ENCODE measurements around the gene CTLA4.

Gene CTLA4

DNA sequence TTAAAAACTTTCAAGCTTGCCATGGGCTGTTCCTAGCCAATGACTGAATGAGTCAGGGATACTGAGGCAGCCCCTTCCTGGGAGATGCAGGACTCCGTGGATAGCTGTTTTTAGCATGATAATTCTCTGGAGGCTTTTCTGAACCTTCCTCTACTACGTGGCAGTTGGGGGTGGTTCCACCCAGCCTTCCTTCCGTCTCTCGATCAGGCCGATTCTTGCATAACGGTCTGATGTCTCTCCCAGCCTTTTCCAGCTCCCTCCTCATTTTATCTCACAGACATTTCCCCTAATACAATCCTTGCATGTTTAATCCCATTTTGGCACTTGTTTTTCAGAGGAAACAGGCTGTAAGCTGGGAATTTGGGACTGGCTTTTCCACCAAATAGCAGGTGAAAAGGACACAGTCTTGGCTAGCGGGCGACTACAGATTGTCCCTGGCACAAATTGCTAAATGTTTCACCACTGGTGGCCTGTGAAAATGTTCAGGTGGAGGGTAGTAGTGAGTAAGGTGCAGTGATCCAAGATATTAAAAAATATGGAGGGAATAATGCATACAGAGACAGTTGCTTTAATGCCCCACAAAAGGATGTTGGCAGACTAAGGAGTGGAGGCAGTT is 21.0 kb upstream of the CTLA4 start:
- H3K4me2 ChIP-seq (ENCODE audit: low read length): no peak overlapping the region
- no peaks in the 10 kb centered on the region for H3K9me3 ChIP-seq (ENCODE audit: low read length)
- H3K27me3 ChIP-seq (ENCODE audit: insufficient read depth, low read length): no peaks in the 10 kb centered on the region
- H3K9me2 ChIP-seq (ENCODE audit: low read depth, low read length): no peaks in the 10 kb centered on the region
- no peaks in the 10 kb centered on the region for H3K4me1 ChIP-seq (ENCODE audit: insufficient read depth, low read length, severe bottlenecking)
- H4K20me1 ChIP-seq (ENCODE audit: insufficient read depth, low read length): no peaks in the 10 kb centered on the region
- no peak for TF ChIP-seq EZH2 (IDR thresholded peaks at IDR 0.05; ENCODE audit: borderline replicate concordance, low read length)
- TF ChIP-seq, protein P1, sequence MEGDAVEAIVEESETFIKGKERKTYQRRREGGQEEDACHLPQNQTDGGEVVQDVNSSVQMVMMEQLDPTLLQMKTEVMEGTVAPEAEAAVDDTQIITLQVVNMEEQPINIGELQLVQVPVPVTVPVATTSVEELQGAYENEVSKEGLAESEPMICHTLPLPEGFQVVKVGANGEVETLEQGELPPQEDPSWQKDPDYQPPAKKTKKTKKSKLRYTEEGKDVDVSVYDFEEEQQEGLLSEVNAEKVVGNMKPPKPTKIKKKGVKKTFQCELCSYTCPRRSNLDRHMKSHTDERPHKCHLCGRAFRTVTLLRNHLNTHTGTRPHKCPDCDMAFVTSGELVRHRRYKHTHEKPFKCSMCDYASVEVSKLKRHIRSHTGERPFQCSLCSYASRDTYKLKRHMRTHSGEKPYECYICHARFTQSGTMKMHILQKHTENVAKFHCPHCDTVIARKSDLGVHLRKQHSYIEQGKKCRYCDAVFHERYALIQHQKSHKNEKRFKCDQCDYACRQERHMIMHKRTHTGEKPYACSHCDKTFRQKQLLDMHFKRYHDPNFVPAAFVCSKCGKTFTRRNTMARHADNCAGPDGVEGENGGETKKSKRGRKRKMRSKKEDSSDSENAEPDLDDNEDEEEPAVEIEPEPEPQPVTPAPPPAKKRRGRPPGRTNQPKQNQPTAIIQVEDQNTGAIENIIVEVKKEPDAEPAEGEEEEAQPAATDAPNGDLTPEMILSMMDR (IDR thresholded peaks at IDR 0.05; ENCODE audit: low read length): no peak
- H3K36me3 ChIP-seq (ENCODE audit: insufficient read depth, low read length): no peaks in the 10 kb centered on the region
- no peak overlapping the region for H3K27ac ChIP-seq (ENCODE audit: low read depth, low read length, poor library complexity, severe bottlenecking)
- no peak overlapping the region for H2AFZ ChIP-seq (ENCODE audit: low read length)
- H3F3A ChIP-seq (ENCODE audit: insufficient read depth, low read length): no peaks in the 10 kb centered on the region
- H3K4me3 ChIP-seq (ENCODE audit: low read depth, low read length, poor library complexity, severe bottlenecking): no peak overlapping the region
- H3K79me2 ChIP-seq (ENCODE audit: insufficient read depth, low read length): no peaks in the 10 kb centered on the region
- H3K9ac ChIP-seq (ENCODE audit: low read length): no peak overlapping the region

- Histone ChIP-seq H3K27ac (ENCODE audit: low read depth, low read length, poor library complexity, severe bottlenecking) (no peak overlapping the region), H3K9ac (ENCODE audit: low read length) (no peak overlapping the region), H3K4me1 (ENCODE audit: insufficient read depth, low read length, severe bottlenecking) (no peaks in the 10 kb centered on the region), H3K4me3 (ENCODE audit: low read depth, low read length, poor library complexity, severe bottlenecking) (no peak overlapping the region), H3K9me3 (ENCODE audit: low read length) (no peaks in the 10 kb centered on the region), H4K20me1 (ENCODE audit: insufficient read depth, low read length) (no peaks in the 10 kb centered on the region), H3K27me3 (ENCODE audit: insufficient read depth, low read length) (no peaks in the 10 kb centered on the region), H3K4me2 (ENCODE audit: low read length) (no peak overlapping the region), H3K79me2 (ENCODE audit: insufficient read depth, low read length) (no peaks in the 10 kb centered on the region), H3F3A (ENCODE audit: insufficient read depth, low read length) (no peaks in the 10 kb centered on the region), H3K9me2 (ENCODE audit: low read depth, low read length) (no peaks in the 10 kb centered on the region), H3K36me3 (ENCODE audit: insufficient read depth, low read length) (no peaks in the 10 kb centered on the region), H2AFZ (ENCODE audit: low read length) (no peak overlapping the region)
- TF ChIP-seq, protein P1 (IDR thresholded peaks at IDR 0.05; ENCODE audit: low read length): no peak
- no peak for TF ChIP-seq EZH2 (IDR thresholded peaks at IDR 0.05; ENCODE audit: borderline replicate concordance, low read length)
These were observed 18.6 kb upstream of the CTLA4 start for GRCh38 chr2:203849010-203849409.

- TF ChIP-seq, protein P1 (IDR thresholded peaks at IDR 0.05; ENCODE audit: low read length): no peak
- TF ChIP-seq EZH2 (IDR thresholded peaks at IDR 0.05; ENCODE audit: borderline replicate concordance, low read length): no peak
- Histone ChIP-seq H3K9me2 (ENCODE audit: low read depth, low read length) (no peaks in the 10 kb centered on the region), H3K79me2 (ENCODE audit: insufficient read depth, low read length) (no peaks in the 10 kb centered on the region), H3K9ac (ENCODE audit: low read length) (no peak overlapping the region), H3K27ac (ENCODE audit: low read depth, low read length, poor library complexity, severe bottlenecking) (no peak overlapping the region), H4K20me1 (ENCODE audit: insufficient read depth, low read length) (no peaks in the 10 kb centered on the region), H2AFZ (ENCODE audit: low read length) (no peak overlapping the region), H3K4me3 (ENCODE audit: low read depth, low read length, poor library complexity, severe bottlenecking) (no peak overlapping the region), H3K27me3 (ENCODE audit: insufficient read depth, low read length) (no peaks in the 10 kb centered on the region), H3K4me2 (ENCODE audit: low read length) (no peak overlapping the region), H3F3A (ENCODE audit: insufficient read depth, low read length) (no peaks in the 10 kb centered on the region), H3K4me1 (ENCODE audit: insufficient read depth, low read length, severe bottlenecking) (no peaks in the 10 kb centered on the region), H3K36me3 (ENCODE audit: insufficient read depth, low read length) (no peaks in the 10 kb centered on the region), H3K9me3 (ENCODE audit: low read length) (no peaks in the 10 kb centered on the region)
These were observed 14.8 kb upstream of the CTLA4 start for GRCh38 chr2:203852760-203853159.

Measured in OCI-LY1 (cell line).